Esophagus muscularis mucosa (tissue), 4 donors: ENCODE results near the gene PEBP1. TPM values are rescaled to one million over a fixed set of nuclear protein-coding genes. Genes with fewer than 3 reads are reported as not detected.

Source experiments
- DNase-seq: peaks from one replicate; pipeline ENCODE4 v3.0.0-alpha.2; 2017; ENCODE audit errors: extremely low spot score
- H3K27ac ChIP-seq, 4 donors: fragments of 200-600 bp; sonication (generic); replicated peaks in 1 of 4; 1 replicate in 3 of 4; 2 replicates in 1 of 4; pipeline ENCODE4 v1.5.1; 2016 to 2019; ENCODE audit warnings: mild to moderate bottlenecking in 1 of 4
- H3K27me3 ChIP-seq, 4 donors: fragments of 200-600 bp; sonication (generic); one replicate each; pipeline versions ENCODE4 v1.5.1 to v1.6.0; 2016 to 2019
- H3K36me3 ChIP-seq, 4 donors: fragments of 200-600 bp; sonication (generic); one replicate each; pipeline ENCODE4 v1.5.1; 2016 to 2019
- H3K4me1 ChIP-seq, 4 donors: fragments of 200-600 bp; sonication (generic); one replicate each; pipeline ENCODE4 v1.5.1; 2016 to 2019
- H3K4me3 ChIP-seq, 4 donors: fragments of 200-600 bp; sonication (generic); 1 replicate in 2 of 4; 2 replicates in 2 of 4; pipeline ENCODE4 v1.5.1; 2016 to 2019; ENCODE audit warnings: mild to moderate bottlenecking in 4 of 4, moderate library complexity in 1 of 4
- H3K9me3 ChIP-seq, 4 donors: fragments of 200-600 bp; sonication (generic); 1 replicate in 3 of 4; 2 replicates in 1 of 4; pipeline ENCODE4 v1.5.1; 2016 to 2019
- EP300 ChIP-seq: sonication (generic); formaldehyde crosslinking; IDR thresholded peaks from one replicate; pipeline ENCODE4 v1.6.1; 2017; ENCODE audit warnings: antibody characterized with exemption
- POLR2A ChIP-seq: fragments of 450-650 bp; IDR thresholded peaks from one replicate; pipeline ENCODE4 v1.6.1; 2017; ENCODE audit warnings: antibody characterized with exemption, moderate library complexity, mild to moderate bottlenecking, low read depth
- POLR2AphosphoS5 ChIP-seq, 2 donors: sonication (generic); formaldehyde crosslinking; IDR thresholded peaks; one replicate each; pipeline ENCODE4 v1.6.1; 2017; ENCODE audit warnings: antibody characterized with exemption in 2 of 2
- WGBS: methylation state at CpG from one replicate; pipeline ENCODE4 v1.1.5; 2018; 5-methylcytosine and 5-hydroxymethylcytosine counted together
- intact Hi-C: fragments of 100-400 bp; cut with DNase I; formaldehyde crosslinking; loops from one replicate; pipeline ENCODE4 v1.15.1; 2023
- total RNA-seq, 4 donors: library from RNA; depleted of rRNA; stranded (reverse); fragments of >200 nt; gene quantifications; one replicate each; pipeline versions ENCODE4 v1.1.0 to v1.2.1, GENCODE V29; 2016
- TF ChIP-seq, protein P1 (sequence below), 3 experiments: fragments of 200-600 bp in 2 of 3; fragments of 450-650 bp in 1 of 3; sonication (generic) in 2 of 3; IDR thresholded peaks; one replicate each; pipeline ENCODE4 v1.5.1; 2017 to 2019; ENCODE audit warnings: antibody characterized with exemption in 3 of 3, mild to moderate bottlenecking in 2 of 3, moderate library complexity in 1 of 3

Gene PEBP1
- total RNA-seq, 4 donors from 2014 or later = 233 to 393 (median 327) TPM

GRCh38 chr12:118190266-118190665 lies 54.3 kb downstream of the PEBP1 start:
- Histone ChIP-seq H3K9me3 (no peaks in the 10 kb centered on the region), H3K27me3 (no peaks in the 10 kb centered on the region), H3K36me3 (peaks cover 0 to 15% (median 0%) of the 10 kb centered on the region in 4 donors), H3K4me3 (peak overlapping the region; percentile 47 to 61 (median 53)), H3K27ac (peak overlapping the region; percentile 72 to 86 (median 78)), H3K4me1 (peaks cover 24 to 52% (median 47%) of the 10 kb centered on the region in 4 donors)
- WGBS = 28% methylated on average over 11 of the region's 11 CpGs
- TF ChIP-seq, protein P1, sequence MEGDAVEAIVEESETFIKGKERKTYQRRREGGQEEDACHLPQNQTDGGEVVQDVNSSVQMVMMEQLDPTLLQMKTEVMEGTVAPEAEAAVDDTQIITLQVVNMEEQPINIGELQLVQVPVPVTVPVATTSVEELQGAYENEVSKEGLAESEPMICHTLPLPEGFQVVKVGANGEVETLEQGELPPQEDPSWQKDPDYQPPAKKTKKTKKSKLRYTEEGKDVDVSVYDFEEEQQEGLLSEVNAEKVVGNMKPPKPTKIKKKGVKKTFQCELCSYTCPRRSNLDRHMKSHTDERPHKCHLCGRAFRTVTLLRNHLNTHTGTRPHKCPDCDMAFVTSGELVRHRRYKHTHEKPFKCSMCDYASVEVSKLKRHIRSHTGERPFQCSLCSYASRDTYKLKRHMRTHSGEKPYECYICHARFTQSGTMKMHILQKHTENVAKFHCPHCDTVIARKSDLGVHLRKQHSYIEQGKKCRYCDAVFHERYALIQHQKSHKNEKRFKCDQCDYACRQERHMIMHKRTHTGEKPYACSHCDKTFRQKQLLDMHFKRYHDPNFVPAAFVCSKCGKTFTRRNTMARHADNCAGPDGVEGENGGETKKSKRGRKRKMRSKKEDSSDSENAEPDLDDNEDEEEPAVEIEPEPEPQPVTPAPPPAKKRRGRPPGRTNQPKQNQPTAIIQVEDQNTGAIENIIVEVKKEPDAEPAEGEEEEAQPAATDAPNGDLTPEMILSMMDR (IDR thresholded peaks at IDR 0.05) = no peak
- TF ChIP-seq POLR2AphosphoS5 (IDR thresholded peaks at IDR 0.05) = peak; percentile 6 to 28
- intact Hi-C loops = no loop called here
- DNase-seq = no peak

DNA sequence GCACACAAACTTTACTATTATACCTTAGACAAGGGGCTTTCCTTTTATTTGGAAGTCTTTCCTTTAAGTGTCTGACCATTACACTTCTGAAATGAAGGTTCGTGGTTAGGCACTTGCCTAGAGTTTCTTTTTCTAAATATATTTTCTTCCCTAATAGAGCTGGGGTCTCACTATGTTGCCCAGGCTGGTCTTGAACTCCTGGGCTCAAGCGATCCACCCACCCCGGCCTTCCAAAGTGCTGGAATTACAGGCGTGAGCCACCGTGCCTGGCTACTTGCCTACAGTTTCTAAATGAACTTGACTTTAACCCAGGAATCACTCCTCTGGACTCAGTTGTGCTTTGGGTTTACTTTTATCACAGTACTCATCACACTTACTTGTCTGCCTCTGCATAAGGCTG lies 57.6 kb downstream of the PEBP1 start:
- 85% methylated on average over 5 of the region's 5 CpGs for WGBS
- H3K4me3 ChIP-seq = no peak overlapping the region
- no peak overlapping the region for H3K27ac ChIP-seq
- DNase-seq = no peak
- intact Hi-C loops = no loop called here
- H3K9me3 ChIP-seq = no peaks in the 10 kb centered on the region
- peaks cover 5 to 34% (median 14%) of the 10 kb centered on the region in 4 donors for H3K36me3 ChIP-seq
- no peaks in the 10 kb centered on the region for H3K27me3 ChIP-seq
- H3K4me1 ChIP-seq = peaks cover 18 to 21% (median 20%) of the 10 kb centered on the region in 4 donors
- TF ChIP-seq POLR2AphosphoS5 (IDR thresholded peaks at IDR 0.05) (no peak), POLR2A (no peak), EP300 (no peak)
- TF ChIP-seq, protein P1 (IDR thresholded peaks at IDR 0.05) = no peak

- Histone ChIP-seq H3K4me1 (peaks cover 14 to 17% (median 16%) of the 10 kb centered on the region in 4 donors), H3K4me3 (no peak overlapping the region), H3K27ac (no peak overlapping the region), H3K27me3 (no peaks in the 10 kb centered on the region), H3K36me3 (peaks cover 10 to 39% (median 19%) of the 10 kb centered on the region in 4 donors), H3K9me3 (no peaks in the 10 kb centered on the region)
- no peak for DNase-seq
- WGBS = 95% methylated on average over 6 of the region's 6 CpGs
- intact Hi-C loops = no loop called here
- TF ChIP-seq EP300 (no peak), POLR2A (no peak), POLR2AphosphoS5 (IDR thresholded peaks at IDR 0.05) (no peak)
- TF ChIP-seq, protein P1 (IDR thresholded peaks at IDR 0.05) = no peak
Measured at GRCh38 chr12:118193958-118194357, 58.0 kb downstream of the PEBP1 start.

Other genes with a start within 250 kb of the PEBP1 start
- gene KSR2, start 167.1 kb upstream of the PEBP1 start, total RNA-seq = under 1 TPM; under 0.01 to 0.06 (median 0.03) TPM
- gene RFC5, start 119.4 kb upstream of the PEBP1 start, total RNA-seq = 10 to 100 TPM in 2 of 4 donors, 1 to 10 TPM in 2; 8.7 to 11.3 (median 10.0) TPM
- 10 to 100 TPM; 68.5 to 87.7 (median 81.7) TPM for gene WSB2, start 74.9 kb upstream of the PEBP1 start, total RNA-seq
- gene VSIG10, start 32.1 kb upstream of the PEBP1 start, total RNA-seq = 10 to 100 TPM; 14.1 to 71.7 (median 22.0) TPM
- gene TAOK3, start 236.8 kb downstream of the PEBP1 start, total RNA-seq = 10 to 100 TPM; 34.6 to 44.9 (median 39.6) TPM
- gene SUDS3, start 240.4 kb downstream of the PEBP1 start, total RNA-seq = 10 to 100 TPM; 34.5 to 76.0 (median 62.7) TPM